ENCODE data around the gene STN1.

GRCh38 chr10:103958996-103959395 lies 41.0 kb upstream of the STN1 start:
- no peak for TF ChIP-seq POLR2A (IDR thresholded peaks at IDR 0.05)
- TF ChIP-seq CTCF (IDR thresholded peaks at IDR 0.05) = no peak
